Neutrophil (primary cell): ENCODE measurements around the gene CHST8.

Experiments
- H3K27ac ChIP-seq: fragments of 200-600 bp; sonication (generic); 2 replicates; pipeline ENCODE4 v1.5.1; 2016; ENCODE audit warnings: mild to moderate bottlenecking, moderate library complexity
- H3K27me3 ChIP-seq: fragments of 200-600 bp; sonication (generic); 2 replicates; pipeline ENCODE4 v1.6.0; 2016; ENCODE audit warnings: mild to moderate bottlenecking
- H3K36me3 ChIP-seq: fragments of 200-600 bp; sonication (generic); 2 replicates; pipeline ENCODE4 v1.5.1; 2017
- H3K4me1 ChIP-seq, 2 experiments: fragments of 200-600 bp in 1 of 2; sonication (generic) in 1 of 2; 1 replicate in 1 of 2; 2 replicates in 1 of 2; pipeline versions ENCODE4 v1.5.1 to v1.6.1; 2013 to 2016; ENCODE audit warnings: low read depth in 1 of 2, low read length in 1 of 2, mild to moderate bottlenecking in 1 of 2, moderate library complexity in 1 of 2; ENCODE audit not compliant: control insufficient read depth in 1 of 2, insufficient read depth in 1 of 2
- H3K4me3 ChIP-seq, 2 experiments: fragments of 200-600 bp in 1 of 2; sonication (generic) in 1 of 2; 1 replicate in 1 of 2; 2 replicates in 1 of 2; pipeline ENCODE4 v1.5.1; 2013 to 2016; ENCODE audit warnings: low read depth in 1 of 2, low read length in 1 of 2, mild to moderate bottlenecking in 1 of 2, moderate library complexity in 1 of 2
- H3K9me3 ChIP-seq: fragments of 200-600 bp; sonication (generic); 2 replicates; pipeline ENCODE4 v1.5.1; 2016
- CTCF ChIP-seq: fragments of 200-600 bp; sonication (generic); IDR thresholded peaks from 2 replicates; pipeline ENCODE4 v1.5.1; 2016; ENCODE audit warnings: antibody characterized with exemption

Gene CHST8

GRCh38 chr19:33647146-33647545, 25.4 kb downstream of the CHST8 start:
- Histone ChIP-seq H3K27me3 (peaks cover 12% of the 10 kb centered on the region), H3K4me3 (no peak overlapping the region), H3K27ac (no peak overlapping the region), H3K4me1 (no peaks in the 10 kb centered on the region), H3K9me3 (no peaks in the 10 kb centered on the region), H3K36me3 (no peaks in the 10 kb centered on the region)
- no peak for TF ChIP-seq CTCF

GRCh38 chr19:33649627-33650305, 28.0 kb downstream of the CHST8 start:
- Histone ChIP-seq H3K4me1 (no peaks in the 10 kb centered on the region), H3K27ac (no peak overlapping the region), H3K36me3 (no peaks in the 10 kb centered on the region), H3K9me3 (no peaks in the 10 kb centered on the region), H3K27me3 (peaks cover 22% of the 10 kb centered on the region), H3K4me3 (no peak overlapping the region)
- no peak for TF ChIP-seq CTCF

- Histone ChIP-seq H3K27me3 (peaks cover 28% of the 10 kb centered on the region), H3K4me1 (no peaks in the 10 kb centered on the region), H3K9me3 (no peaks in the 10 kb centered on the region), H3K4me3 (no peak overlapping the region), H3K27ac (no peak overlapping the region), H3K36me3 (no peaks in the 10 kb centered on the region)
- TF ChIP-seq CTCF, result no peak
Measured at GRCh38 chr19:33653684-33654083, 31.9 kb downstream of the CHST8 start.

GRCh38 chr19:33654840-33655508, 33.2 kb downstream of the CHST8 start:
- Histone ChIP-seq H3K4me1 (no peaks in the 10 kb centered on the region), H3K4me3 (no peak overlapping the region), H3K27me3 (peaks cover 17% of the 10 kb centered on the region), H3K27ac (no peak overlapping the region), H3K36me3 (no peaks in the 10 kb centered on the region), H3K9me3 (no peaks in the 10 kb centered on the region)
- TF ChIP-seq CTCF, result no peak

GRCh38 chr19:33659835-33660234, 38.1 kb downstream of the CHST8 start:
- TF ChIP-seq CTCF, result no peak
- Histone ChIP-seq H3K4me1 (no peaks in the 10 kb centered on the region), H3K4me3 (no peak overlapping the region), H3K27ac (no peak overlapping the region), H3K9me3 (no peaks in the 10 kb centered on the region), H3K36me3 (no peaks in the 10 kb centered on the region), H3K27me3 (peaks cover 6% of the 10 kb centered on the region)
